SK-N-SH (cell line): ENCODE results near the gene ACSL6. TPM values are rescaled to one million over a fixed set of nuclear protein-coding genes. Genes with fewer than 3 reads are reported as not detected.

ENCODE experiments used
- CTCF ChIA-PET: fragments of 300-600, 350-600 bp; formaldehyde crosslinking; extraction: SDS; loops from one replicate; lab custom pipeline; 2021; lab: Yijun Ruan, JAX
- POLR2A ChIA-PET: fragments of 350-600 bp; sonication (Branson Sonifier 250); formaldehyde crosslinking; extraction: SDS; loops from one replicate; lab custom pipeline; 2020; ENCODE audit warnings: antibody characterized with exemption, inconsistent platforms; lab: Yijun Ruan, JAX
- DNase-seq: peaks from one replicate; pipeline ENCODE4 v3.0.0; 2012
- H2AFZ ChIP-seq: fragments of 200-600 bp; sonication (generic); 2 replicates; pipeline ENCODE4 v1.8.1; 2016; ENCODE audit warnings: antibody characterized with exemption, mild to moderate bottlenecking, low read depth
- H3F3A ChIP-seq: fragments of 200-600 bp; sonication (generic); replicated peaks from 2 replicates; pipeline ENCODE3; 2016; ENCODE audit warnings: antibody characterized with exemption, mild to moderate bottlenecking; ENCODE audit not compliant: insufficient read depth
- H3K27ac ChIP-seq, 2 experiments: fragments of 200-500 bp in 1 of 2; fragments of 200-600 bp in 1 of 2; sonication (Bioruptor generic) in 1 of 2; sonication (generic), shearing (Covaris generic) in 1 of 2; 2 replicates each; pipeline versions ENCODE4 v1.5.1 to v1.6.1; 2014 to 2016; ENCODE audit warnings: low read depth in 2 of 2, inconsistent platforms in 1 of 2, low read length in 1 of 2, mild to moderate bottlenecking in 1 of 2, mixed read lengths in 1 of 2
- H3K27me3 ChIP-seq: fragments of 200-600 bp; sonication (generic), shearing (Covaris generic); 2 replicates; pipeline ENCODE4 v1.6.1; 2016; ENCODE audit warnings: mixed run types; ENCODE audit not compliant: insufficient read depth
- H3K36me3 ChIP-seq, 2 experiments: fragments of 200-500 bp in 1 of 2; fragments of 200-600 bp in 1 of 2; sonication (Bioruptor generic) in 1 of 2; sonication (generic) in 1 of 2; replicated peaks in 1 of 2; 2 replicates each; pipeline versions ENCODE3 to v1.5.1; 2014 to 2016; ENCODE audit warnings: low read length in 1 of 2, mild to moderate bottlenecking in 1 of 2; ENCODE audit not compliant: insufficient read depth in 2 of 2, control insufficient read depth in 1 of 2
- H3K4me1 ChIP-seq, 2 experiments: fragments of 200-500 bp in 1 of 2; fragments of 200-600 bp in 1 of 2; sonication (Bioruptor generic) in 1 of 2; sonication (generic), shearing (Covaris generic) in 1 of 2; 2 replicates each; pipeline versions ENCODE4 v1.5.1 to v1.6.1; 2014 to 2016; ENCODE audit warnings: low read depth in 1 of 2, low read length in 1 of 2, mixed run types in 1 of 2; ENCODE audit not compliant: insufficient read depth in 2 of 2, control insufficient read depth in 1 of 2
- H3K4me2 ChIP-seq: fragments of 200-600 bp; sonication (generic), shearing (Covaris generic); 2 replicates; pipeline ENCODE4 v1.6.1; 2017; ENCODE audit warnings: mixed run types
- H3K4me3 ChIP-seq, 2 experiments: fragments of 200-500 bp in 1 of 2; fragments of 200-600 bp in 1 of 2; sonication (Bioruptor generic) in 1 of 2; sonication (generic), shearing (Covaris generic) in 1 of 2; 2 replicates each; pipeline versions ENCODE4 v1.5.1 to v1.8.1; 2014 to 2016; ENCODE audit warnings: low read depth in 2 of 2, inconsistent platforms in 1 of 2, low read length in 1 of 2, mild to moderate bottlenecking in 1 of 2, mixed read lengths in 1 of 2, moderate library complexity in 1 of 2
- H3K79me2 ChIP-seq: fragments of 200-600 bp; sonication (generic); 2 replicates; pipeline ENCODE4 v1.8.1; 2017; ENCODE audit warnings: mild to moderate bottlenecking; ENCODE audit not compliant: insufficient read depth
- H3K9ac ChIP-seq: fragments of 200-600 bp; sonication (generic); 2 replicates; pipeline ENCODE4 v1.6.1; 2017; ENCODE audit warnings: mixed run types
- H3K9me2 ChIP-seq: fragments of 200-600 bp; sonication (generic); 2 replicates; pipeline ENCODE4 v1.6.1; 2017; ENCODE audit warnings: mixed run types
- H3K9me3 ChIP-seq: fragments of 200-600 bp; sonication (generic); 2 replicates; pipeline ENCODE4 v1.6.1; 2017; ENCODE audit warnings: mixed run types, mild to moderate bottlenecking, moderate library complexity
- H4K20me1 ChIP-seq: fragments of 200-600 bp; sonication (generic); 2 replicates; pipeline ENCODE4 v1.6.1; 2017; ENCODE audit warnings: mild to moderate bottlenecking, mixed run types; ENCODE audit not compliant: insufficient read depth
- EP300 ChIP-seq, 2 experiments: IDR thresholded peaks; 2 replicates each; pipeline versions ENCODE4 v1.4.0 to v1.6.1; 2012; ENCODE audit warnings: borderline replicate concordance in 1 of 2, low read depth in 1 of 2, low read length in 1 of 2
- EZH2phosphoT487 ChIP-seq: fragments of 200-600 bp; sonication (generic); IDR thresholded peaks from 2 replicates; pipeline ENCODE4 v1.6.1; 2017; ENCODE audit warnings: low read depth, mixed run types, mild to moderate bottlenecking, antibody characterized with exemption, moderate library complexity, borderline replicate concordance
- FOXM1 ChIP-seq: IDR thresholded peaks from 2 replicates; pipeline ENCODE4 v1.4.0; 2012; ENCODE audit warnings: low read depth, mild to moderate bottlenecking
- MEF2A ChIP-seq: IDR thresholded peaks from 2 replicates; pipeline ENCODE4 v1.4.0; 2012; ENCODE audit warnings: low read depth, borderline replicate concordance
- MXI1 ChIP-seq: IDR thresholded peaks from 2 replicates; pipeline ENCODE4 v1.6.1; 2012; ENCODE audit warnings: mild to moderate bottlenecking, low read depth, low read length, improper control_type of control experiment
- NRF1 ChIP-seq: IDR thresholded peaks from 2 replicates; pipeline ENCODE4 v1.6.1; 2012; ENCODE audit warnings: low read depth, mild to moderate bottlenecking, low read length
- POLR2AphosphoS5 ChIP-seq: IDR thresholded peaks from 2 replicates; pipeline ENCODE4 v1.6.1; 2012; ENCODE audit warnings: low read depth, low read length
- RCOR1 ChIP-seq: fragments of 150-350 bp; IDR thresholded peaks from 2 replicates; pipeline ENCODE4 v1.6.1; 2017; ENCODE audit warnings: antibody characterized with exemption, low read length
- REST ChIP-seq: IDR thresholded peaks from 2 replicates; pipeline ENCODE4 v1.6.1; 2012; ENCODE audit warnings: mild to moderate bottlenecking, low read depth, low read length, moderate library complexity
- RFX5 ChIP-seq: IDR thresholded peaks from 2 replicates; pipeline ENCODE4 v1.6.1; 2012; ENCODE audit warnings: mild to moderate bottlenecking, improper control_type of control experiment, low read length
- TAF1 ChIP-seq: IDR thresholded peaks from 2 replicates; pipeline ENCODE4 v1.6.1; 2012; ENCODE audit warnings: low read depth, mild to moderate bottlenecking, low read length, moderate library complexity, borderline replicate concordance
- TCF12 ChIP-seq: IDR thresholded peaks from 2 replicates; pipeline ENCODE4 v1.4.0; 2012
- USF1 ChIP-seq: IDR thresholded peaks from 2 replicates; pipeline ENCODE4 v1.4.0; 2012; ENCODE audit warnings: low read depth, borderline replicate concordance
- USF2 ChIP-seq: fragments of 150-350 bp; IDR thresholded peaks from 2 replicates; pipeline ENCODE4 v1.6.1; 2017; ENCODE audit warnings: antibody characterized with exemption, low read length, low read depth, borderline replicate concordance
- WGBS: methylation state at CpG from one replicate; pipeline ENCODE4 v1.1.6; 2017; ENCODE audit warnings: low lambda C conversion rate; 5-methylcytosine and 5-hydroxymethylcytosine counted together
- polyA plus RNA-seq, 3 experiments: library from polyadenylated mRNA; depleted of rRNA; stranded (reverse); fragments of >200 nt; gene quantifications; 2 replicates each; pipeline ENCODE4 v1.2.3, GENCODE V29; 2012

Gene ACSL6
- polyA plus RNA-seq, 1 of the 3 experiments (the other 2 are of a cell fraction), result 0.46 TPM

- Histone ChIP-seq H4K20me1 (no peaks in the 10 kb centered on the region), H3K36me3 (no peaks in the 10 kb centered on the region), H3K9me2 (no peaks in the 10 kb centered on the region), H3K4me3 (no peak overlapping the region), H2AFZ (no peak overlapping the region), H3K4me2 (no peak overlapping the region), H3K27ac (no peak overlapping the region), H3K9me3 (no peaks in the 10 kb centered on the region), H3F3A (no peaks in the 10 kb centered on the region), H3K9ac (no peak overlapping the region), H3K27me3 (no peaks in the 10 kb centered on the region), H3K79me2 (no peaks in the 10 kb centered on the region), H3K4me1 (peaks cover 0 to 21% of the 10 kb centered on the region in 2 experiments; a peak in 1 of 4 replicates)
- POLR2A ChIA-PET, result interaction anchor here (1.0 kb wide), 1 partner anchor 15 kb away, joined by 4 read pairs; no protein-coding TSS in a partner anchor
- TF ChIP-seq FOXM1 (no peak), USF1 (no peak), EP300 (IDR thresholded peaks at IDR 0.05; ENCODE audit: borderline replicate concordance in 1 of 2, low read depth in 1 of 2, low read length in 1 of 2) (no peak), MEF2A (no peak), TCF12 (no peak), POLR2AphosphoS5 (no peak), REST (no peak), EZH2phosphoT487 (no peak), RCOR1 (no peak), MXI1 (no peak), NRF1 (no peak), USF2 (no peak), RFX5 (no peak), TAF1 (no peak)
- WGBS, result 61% methylated on average over 4 of the region's 5 CpGs
- CTCF ChIA-PET, result interaction anchor here (1.4 to 7.5 kb wide), 3 partner anchors 11 to 409 kb away, joined by 3 to 58 read pairs (median 9); partner anchors contain the start of gene ACSL6
- no peak for DNase-seq
Observed at GRCh38 chr5:131997026-131997726, 14.3 kb downstream of the ACSL6 start.
